Smooth muscle cell (in vitro differentiated cells): ENCODE results near the gene SLC41A3. TPM values are rescaled to one million over a fixed set of nuclear protein-coding genes. Genes with fewer than 3 reads are reported as not detected.
"Not testable (repeated sequence)": the region's sequence is repeated elsewhere in the genome, so short reads cannot be mapped to it uniquely, and the experiment has no call there.

Experiments
- DNase-seq: peaks from one replicate; lab custom pipeline; 2025; ENCODE audit not compliant: unreplicated experiment; lab: John Stamatoyannopoulos, UW
- H2AFZ ChIP-seq: fragments of 200-600 bp; sonication (generic); 2 replicates; pipeline ENCODE4 v1.6.0; 2016; ENCODE audit warnings: antibody characterized with exemption, low read depth, mild to moderate bottlenecking
- H3F3A ChIP-seq: fragments of 200-600 bp; sonication (generic); 2 replicates; pipeline ENCODE4 v1.6.0; 2017; ENCODE audit warnings: antibody characterized with exemption, low read depth
- H3K27ac ChIP-seq: fragments of 200-600 bp; sonication (generic); 2 replicates; pipeline ENCODE4 v1.5.1; 2016; ENCODE audit warnings: low read depth, mild to moderate bottlenecking
- H3K27me3 ChIP-seq: fragments of 200-600 bp; sonication (generic); 2 replicates; pipeline ENCODE4 v1.6.1; 2016; ENCODE audit warnings: low read depth, mild to moderate bottlenecking
- H3K36me3 ChIP-seq: fragments of 200-600 bp; sonication (generic); 2 replicates; pipeline ENCODE4 v1.5.1; 2016; ENCODE audit warnings: low read depth
- H3K4me1 ChIP-seq: fragments of 200-600 bp; sonication (generic); 2 replicates; pipeline ENCODE4 v1.5.1; 2016; ENCODE audit warnings: low read depth
- H3K4me2 ChIP-seq: fragments of 200-600 bp; sonication (generic); 2 replicates; pipeline ENCODE4 v1.6.0; 2016; ENCODE audit warnings: mild to moderate bottlenecking
- H3K4me3 ChIP-seq: fragments of 200-600 bp; sonication (generic); 2 replicates; pipeline ENCODE4 v1.5.1; 2016; ENCODE audit warnings: mild to moderate bottlenecking
- H3K79me2 ChIP-seq: fragments of 200-600 bp; sonication (generic); 2 replicates; pipeline ENCODE4 v1.6.0; 2016; ENCODE audit warnings: low read depth, mild to moderate bottlenecking
- H3K9ac ChIP-seq: fragments of 200-600 bp; sonication (generic); 2 replicates; pipeline ENCODE4 v1.6.0; 2016; ENCODE audit warnings: low read depth
- H3K9me3 ChIP-seq: fragments of 200-600 bp; sonication (generic); replicated peaks from 2 replicates; pipeline ENCODE4 v1.5.1; 2016; ENCODE audit warnings: low read depth
- H4K20me1 ChIP-seq: fragments of 200-600 bp; sonication (generic); 2 replicates; pipeline ENCODE4 v1.6.0; 2016; ENCODE audit warnings: low read depth
- CTCF ChIP-seq: fragments of 200-600 bp; sonication (generic); IDR thresholded peaks from 2 replicates; pipeline ENCODE4 v1.5.1; 2017; ENCODE audit warnings: borderline replicate concordance, mild to moderate bottlenecking, antibody characterized with exemption; ENCODE audit not compliant: insufficient read depth, poor library complexity, severe bottlenecking
- WGBS: methylation state at CpG from one replicate; pipeline ENCODE4 v1.1.7; 2016; ENCODE audit warnings: low lambda C conversion rate; 5-methylcytosine and 5-hydroxymethylcytosine counted together
- polyA plus RNA-seq: library from polyadenylated mRNA; unstranded; fragments of >200 nt; fragmentation: Nextera tagmentation; extraction: Ambion mirVana; gene quantifications from 2 replicates; pipeline ENCODE4 v1.2.1, GENCODE V29; 2016
- total RNA-seq: library from RNA; depleted of rRNA; stranded (reverse); fragments of >200 nt; gene quantifications from 2 replicates; pipeline ENCODE4 v1.2.3, GENCODE V29; 2014

SLC41A3 gene
- total and polyA plus RNA-seq, 2 experiments from 2014 or later = 20.7 to 23.9 TPM

- WGBS = 84% methylated on average over 3 of the region's 3 CpGs
Measured at GRCh38 chr3:125976003-125976390, 107.9 kb downstream of the SLC41A3 start.

GRCh38 chr3:125975245-125976002, 108.5 kb downstream of the SLC41A3 start:
- not testable (repeated sequence) for H3F3A ChIP-seq, H3K4me2 ChIP-seq, H3K79me2 ChIP-seq, H3K9me3 ChIP-seq, H3K9ac ChIP-seq, H2AFZ ChIP-seq, H3K36me3 ChIP-seq, DNase-seq, H3K27ac ChIP-seq, H3K4me1 ChIP-seq, H3K4me3 ChIP-seq, H4K20me1 ChIP-seq
- 89% methylated on average over 9 of the region's 9 CpGs for WGBS
- H3K27me3 ChIP-seq = peaks cover 19% of the 10 kb centered on the region

More at GRCh38 chr3:125976003-125976390, 107.9 kb downstream of the SLC41A3 start:
- H4K20me1 ChIP-seq, H3K9ac ChIP-seq, H3F3A ChIP-seq, H3K79me2 ChIP-seq, H3K4me2 ChIP-seq, H3K4me3 ChIP-seq, H3K9me3 ChIP-seq, H3K36me3 ChIP-seq, DNase-seq, H2AFZ ChIP-seq, H3K27ac ChIP-seq, H3K4me1 ChIP-seq: not testable (repeated sequence)
- peaks cover 13% of the 10 kb centered on the region for H3K27me3 ChIP-seq

- not testable (repeated sequence) for H3K9ac ChIP-seq, H3F3A ChIP-seq, H4K20me1 ChIP-seq, DNase-seq, H3K9me3 ChIP-seq, H3K4me1 ChIP-seq, H3K36me3 ChIP-seq, H3K79me2 ChIP-seq, H3K27ac ChIP-seq
- 9% methylated on average over 29 of the region's 31 CpGs for WGBS
- Histone ChIP-seq H3K4me3 (peak overlapping the region; percentile 44), H2AFZ (peak overlapping the region; percentile 49), H3K27me3 (peaks cover 33% of the 10 kb centered on the region), H3K4me2 (peak overlapping the region; percentile 84)
- peak; percentile 68 for TF ChIP-seq CTCF
Measured at GRCh38 chr3:125971997-125972944, 111.7 kb downstream of the SLC41A3 start.

- H3K9ac ChIP-seq, H3K9me3 ChIP-seq, H2AFZ ChIP-seq, H3K4me1 ChIP-seq, H3K4me2 ChIP-seq, H4K20me1 ChIP-seq, H3K79me2 ChIP-seq, H3K36me3 ChIP-seq, DNase-seq, H3F3A ChIP-seq, H3K27ac ChIP-seq, H3K4me3 ChIP-seq: not testable (repeated sequence)
- 18% methylated on average over 4 of the region's 50 CpGs for WGBS
- H3K27me3 ChIP-seq = peaks cover 63% of the 10 kb centered on the region
Measured at GRCh38 chr3:125968701-125969592, 115.0 kb downstream of the SLC41A3 start, which contains the start of gene ROPN1B. Gene ROPN1B (plus strand): TSS chr3:125969178. CDS start chr3:125972055, 2,877 bp downstream.

- not testable (repeated sequence) for H3F3A ChIP-seq, H3K79me2 ChIP-seq, H3K4me3 ChIP-seq, H3K9me3 ChIP-seq, H3K27ac ChIP-seq, H3K4me2 ChIP-seq, H4K20me1 ChIP-seq, DNase-seq, H3K36me3 ChIP-seq, H3K9ac ChIP-seq, H3K4me1 ChIP-seq, H2AFZ ChIP-seq
- peaks cover 71% of the 10 kb centered on the region for H3K27me3 ChIP-seq
- 79% methylated on average over 2 of the region's 2 CpGs for WGBS
Measured at GRCh38 chr3:125968121-125968520, 115.8 kb downstream of the SLC41A3 start.
